A549 (cell line): ENCODE results near the gene MOV10L1. TPM values are rescaled to one million over a fixed set of nuclear protein-coding genes. Genes with fewer than 3 reads are reported as not detected.

Experiments used
- ATAC-seq, 2 experiments: fragments of 200-7000 bp in 1 of 2; fragments of >200 bp in 1 of 2; cut with Nextera tagmentation in 1 of 2; cut with Tn5 transposase in 1 of 2; 3 replicates each; pipeline versions ENCODE4 v1.8.0 to v1.9.1; 2018 to 2020; ENCODE audit warnings: mild to moderate bottlenecking in 1 of 2, moderate library complexity in 1 of 2
- CTCF ChIA-PET: fragments of 300-600 bp; sonication (Branson Sonifier 250); formaldehyde crosslinking; extraction: SDS; loops from one replicate; lab custom pipeline; 2021; ENCODE audit warnings: antibody characterized with exemption, inconsistent platforms; lab: Yijun Ruan, JAX
- POLR2A ChIA-PET: fragments of 350-600 bp; formaldehyde crosslinking; extraction: SDS; loops from one replicate; lab custom pipeline; 2021; ENCODE audit warnings: antibody characterized with exemption, inconsistent platforms; lab: Yijun Ruan, JAX
- DNase-seq, 2 experiments: peaks; one replicate each; pipeline versions ENCODE4 v3.0.0 to v3.0.0-alpha.2; 2011 to 2016; ENCODE audit warnings: low read depth in 1 of 2, low spot score in 1 of 2
- FAIRE-seq: peaks from 2 replicates; lab custom pipeline; 2011; peaks lifted over from hg19 to GRCh38; lab: Jason Lieb, UNC
- H3K27ac ChIP-seq, 2 experiments: fragments of >200 bp; sonication (Bioruptor Twin); formaldehyde crosslinking; 3 replicates each; pipeline ENCODE4 v1.5.1; 2016 to 2017
- H3K4me1 ChIP-seq: fragments of >200 bp; sonication (Bioruptor Twin); formaldehyde crosslinking; 3 replicates; pipeline ENCODE4 v1.6.1; 2016
- H3K4me2 ChIP-seq: fragments of >200 bp; sonication (Bioruptor Twin); formaldehyde crosslinking; 3 replicates; pipeline ENCODE4 v1.6.1; 2016
- H3K4me3 ChIP-seq: fragments of >200 bp; sonication (Bioruptor Twin); formaldehyde crosslinking; 3 replicates; pipeline ENCODE4 v1.5.1; 2016
- H3K9me3 ChIP-seq: fragments of >200 bp; sonication (Bioruptor Twin); formaldehyde crosslinking; 3 replicates; pipeline ENCODE4 v1.6.1; 2016
- CEBPB ChIP-seq, 2 experiments: fragments of >200 bp in 1 of 2; sonication (Bioruptor Twin) in 1 of 2; formaldehyde crosslinking in 1 of 2; IDR thresholded peaks; 2 replicates each; pipeline ENCODE4 v1.6.1; 2012 to 2016
- CHD4 ChIP-seq: fragments of 200-600 bp; sonication (generic); IDR thresholded peaks from 2 replicates; pipeline ENCODE4 v1.6.1; 2016; ENCODE audit warnings: antibody characterized with exemption, mild to moderate bottlenecking, borderline replicate concordance
- EHF ChIP-seq: fragments of 250-450 bp; sonication (Bioruptor Pico); IDR thresholded peaks from 2 replicates; pipeline ENCODE4 v1.5.0; 2020; ENCODE audit warnings: mild to moderate bottlenecking
- EHMT2 ChIP-seq: fragments of 200-600 bp; sonication (generic); IDR thresholded peaks from 2 replicates; pipeline ENCODE4 v1.6.1; 2016; ENCODE audit warnings: antibody characterized with exemption, low read depth, mild to moderate bottlenecking, moderate library complexity
- EP300 ChIP-seq, 2 experiments: fragments of >200 bp; sonication (Bioruptor Twin); formaldehyde crosslinking; IDR thresholded peaks; 2 replicates in 1 of 2; 3 replicates in 1 of 2; pipeline ENCODE4 v1.6.1; 2016 to 2017
- FOSB ChIP-seq: fragments of 250-450 bp; sonication (Bioruptor Pico); IDR thresholded peaks from 2 replicates; pipeline ENCODE4 v1.5.0; 2020; ENCODE audit warnings: mild to moderate bottlenecking, moderate library complexity
- FOSL2 ChIP-seq, 2 experiments: fragments of 450-650 bp in 1 of 2; fragments of >200 bp in 1 of 2; sonication (Bioruptor Twin) in 1 of 2; formaldehyde crosslinking; IDR thresholded peaks; 2 replicates each; pipeline versions ENCODE4 v1.5.0 to v1.6.1; 2016 to 2020; ENCODE audit warnings: mild to moderate bottlenecking in 1 of 2, moderate library complexity in 1 of 2
- FOXS1 ChIP-seq: fragments of 250-450 bp; sonication (Bioruptor Pico); IDR thresholded peaks from 2 replicates; pipeline ENCODE4 v1.5.0; 2020; ENCODE audit warnings: mild to moderate bottlenecking, moderate library complexity
- GATA3 ChIP-seq: IDR thresholded peaks from 2 replicates; pipeline ENCODE4 v1.6.1; 2012; ENCODE audit warnings: borderline replicate concordance
- HDAC2 ChIP-seq: fragments of 200-600 bp; sonication (generic); IDR thresholded peaks from 2 replicates; pipeline ENCODE4 v1.6.1; 2016
- HOXB13 ChIP-seq: fragments of 250-450 bp; sonication (Bioruptor Pico); IDR thresholded peaks from 2 replicates; pipeline ENCODE4 v1.5.0; 2020; ENCODE audit warnings: low read depth, mild to moderate bottlenecking, moderate library complexity
- HOXB5 ChIP-seq: fragments of 250-450 bp; sonication (Bioruptor Pico); IDR thresholded peaks from 2 replicates; pipeline ENCODE4 v1.5.0; 2020; ENCODE audit warnings: mild to moderate bottlenecking, moderate library complexity
- JUNB ChIP-seq: fragments of >200 bp; sonication (Bioruptor Twin); formaldehyde crosslinking; IDR thresholded peaks from 2 replicates; pipeline ENCODE4 v1.6.1; 2016
- KDM1A ChIP-seq: fragments of 200-600 bp; sonication (generic); IDR thresholded peaks from 2 replicates; pipeline ENCODE4 v1.6.1; 2016; ENCODE audit warnings: low read depth, mild to moderate bottlenecking
- KDM5A ChIP-seq: fragments of 200-600 bp; sonication (generic); IDR thresholded peaks from 2 replicates; pipeline ENCODE4 v1.6.1; 2016; ENCODE audit warnings: antibody characterized with exemption, mild to moderate bottlenecking
- MAFK ChIP-seq: fragments of 450-650 bp; IDR thresholded peaks from 2 replicates; pipeline ENCODE4 v1.6.1; 2014; ENCODE audit not compliant: partially characterized antibody
- MAZ ChIP-seq: fragments of 150-350 bp; IDR thresholded peaks from 2 replicates; pipeline ENCODE4 v1.6.1; 2014; ENCODE audit warnings: antibody characterized with exemption, low read depth, low read length, borderline replicate concordance
- NFE2L2 ChIP-seq: fragments of 150-350 bp; conservative IDR thresholded peaks from 2 replicates; pipeline ENCODE4 v1.6.1; 2014; ENCODE audit warnings: low read length
- NPAS2 ChIP-seq: fragments of 250-450 bp; sonication (Bioruptor Pico); IDR thresholded peaks from 2 replicates; pipeline ENCODE4 v1.8.0; 2022; ENCODE audit warnings: mild to moderate bottlenecking, moderate library complexity, borderline replicate concordance
- NR3C1 ChIP-seq: fragments of >200 bp; sonication (Bioruptor Twin); formaldehyde crosslinking; IDR thresholded peaks from 3 replicates; pipeline ENCODE4 v1.6.1; 2017
- POLR2A ChIP-seq: IDR thresholded peaks from 2 replicates; pipeline ENCODE4 v1.6.1; 2012; ENCODE audit warnings: mild to moderate bottlenecking, low read length
- RAD21 ChIP-seq, 2 experiments: fragments of >200 bp in 1 of 2; sonication (Bioruptor Twin) in 1 of 2; formaldehyde crosslinking in 1 of 2; IDR thresholded peaks in 1 of 2; conservative IDR thresholded peaks in 1 of 2; 2 replicates in 1 of 2; 3 replicates in 1 of 2; pipeline ENCODE4 v1.6.1; 2012 to 2018; ENCODE audit warnings: inconsistent platforms in 1 of 2
- RCOR1 ChIP-seq: fragments of 150-350 bp; IDR thresholded peaks from 2 replicates; pipeline ENCODE4 v1.6.1; 2014; ENCODE audit warnings: antibody characterized with exemption, low read length, low read depth
- RNF2 ChIP-seq: fragments of 200-600 bp; sonication (generic); IDR thresholded peaks from 2 replicates; pipeline ENCODE4 v1.6.1; 2016; ENCODE audit warnings: low read depth, mild to moderate bottlenecking, antibody characterized with exemption, moderate library complexity, borderline replicate concordance
- SREBF2 ChIP-seq: fragments of 450-650 bp; IDR thresholded peaks from 2 replicates; pipeline ENCODE4 v1.6.1; 2014; ENCODE audit warnings: mild to moderate bottlenecking, moderate library complexity
- TFCP2L1 ChIP-seq: fragments of 250-450 bp; sonication (Bioruptor Pico); IDR thresholded peaks from 2 replicates; pipeline ENCODE4 v1.5.0; 2021; ENCODE audit warnings: mild to moderate bottlenecking
- ZFP36 ChIP-seq: fragments of 450-650 bp; IDR thresholded peaks from 2 replicates; pipeline ENCODE4 v1.6.1; 2014; ENCODE audit warnings: borderline replicate concordance; ENCODE audit not compliant: partially characterized antibody
- ZNF302 ChIP-seq: fragments of 250-450 bp; sonication (Bioruptor Pico); IDR thresholded peaks from 2 replicates; pipeline ENCODE4 v1.9.0; 2021; ENCODE audit warnings: inconsistent platforms, mild to moderate bottlenecking, moderate library complexity
- ZSCAN20 ChIP-seq: fragments of 250-450 bp; sonication (Bioruptor Pico); IDR thresholded peaks from 2 replicates; pipeline ENCODE4 v1.8.0; 2022; ENCODE audit warnings: mild to moderate bottlenecking, moderate library complexity
- WGBS: methylation state at CpG from one replicate; pipeline ENCODE4 v1.1.6; 2017; ENCODE audit errors: missing lambda C conversion rate; 5-methylcytosine and 5-hydroxymethylcytosine counted together
- polyA plus RNA-seq, 4 experiments: library from polyadenylated mRNA; depleted of rRNA in 3 of 4; stranded (reverse); fragments of >200 nt; fragmentation: RNase III in 1 of 4; extraction: RNeasy Plus Mini Kit Qiagen cat#74134 plus additional on column Dnase treatment in 1 of 4; gene quantifications; 2 replicates in 3 of 4; 3 replicates in 1 of 4; pipeline ENCODE4 v1.2.3, GENCODE V29; 2011 to 2017
- TF ChIP-seq, protein P1 (sequence below): fragments of >200 bp; sonication (Bioruptor Twin); formaldehyde crosslinking; IDR thresholded peaks from 2 replicates; pipeline ENCODE4 v1.6.1; 2016
- TF ChIP-seq, protein P2 (sequence below): fragments of >200 bp; sonication (Bioruptor Twin); formaldehyde crosslinking; IDR thresholded peaks from 3 replicates; pipeline ENCODE4 v1.5.1; 2016
- TF ChIP-seq, protein P3 (sequence below): IDR thresholded peaks from 2 replicates; pipeline ENCODE4 v1.6.1; 2012
- TF ChIP-seq, protein P4 (sequence below): IDR thresholded peaks from 2 replicates; pipeline ENCODE4 v1.6.1; 2012
- TF ChIP-seq, protein P5 (sequence below): IDR thresholded peaks from 2 replicates; pipeline ENCODE4 v1.6.1; 2012; ENCODE audit warnings: low read depth, borderline replicate concordance
- TF ChIP-seq, protein P6 (sequence below): fragments of 200-600 bp; sonication (generic); IDR thresholded peaks from 2 replicates; pipeline ENCODE4 v1.6.1; 2016; ENCODE audit warnings: antibody characterized with exemption, mild to moderate bottlenecking, moderate library complexity

MOV10L1 gene
- polyA plus RNA-seq, 2 of the 4 experiments (the other 2 are of a cell fraction), result 0.04 TPM

DNA sequence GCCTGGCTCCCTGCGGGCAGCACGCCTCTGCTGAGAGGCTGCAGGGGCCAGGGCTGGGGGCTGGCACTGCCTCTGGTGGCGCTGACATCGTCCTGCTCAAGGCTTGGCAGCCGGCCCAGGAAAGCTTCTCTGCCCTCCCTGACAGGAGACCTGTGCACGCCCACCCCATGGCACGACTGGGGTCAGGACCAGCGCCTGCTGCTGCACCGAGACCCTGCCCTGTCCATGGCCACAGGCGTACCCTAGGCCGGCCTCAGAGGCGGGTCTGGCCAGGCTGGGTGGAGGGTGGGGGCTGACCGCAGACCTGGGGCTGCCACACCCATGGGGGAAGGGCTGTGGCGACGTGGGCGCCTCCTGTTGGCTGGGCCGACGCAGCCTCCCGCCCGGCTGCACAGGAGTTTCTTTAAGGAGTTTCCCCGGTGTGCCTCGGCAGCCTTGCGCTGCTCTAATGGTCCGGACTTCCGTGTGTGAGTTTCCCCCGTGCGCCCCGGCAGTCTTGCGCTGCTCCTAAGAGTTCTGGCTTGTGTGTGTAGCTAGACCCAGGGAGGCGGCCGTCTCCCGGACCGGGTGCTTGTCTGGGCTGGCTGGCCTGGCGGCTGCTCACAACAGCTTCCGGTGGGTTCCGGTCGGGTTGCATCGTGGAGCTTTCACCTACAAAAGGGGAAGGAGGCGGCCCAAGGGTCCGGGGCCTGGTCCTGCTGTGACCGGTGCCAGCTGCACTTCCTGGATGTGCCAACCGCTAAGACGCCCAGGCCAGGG lies 100.6 kb downstream of the MOV10L1 start:
- H3K9me3 ChIP-seq, result no peaks in the 10 kb centered on the region
- H3K4me2 ChIP-seq, result peak overlapping the region; percentile 94
- no CpG with 5 or more reads among the region's 43 CpGs for WGBS
- ChIA-PET CTCF (interaction anchor here (0.7 to 3.3 kb wide), 8 partner anchors 9 to 134 kb away, joined by 3 to 15 read pairs (median 4); no protein-coding TSS in a partner anchor), POLR2A (interaction anchor here (0.9 kb wide), 1 partner anchor 335 kb away, joined by 3 read pairs; the partner anchor contains the start of gene SCO2)
- peaks cover 25% of the 10 kb centered on the region for H3K4me1 ChIP-seq
- FAIRE-seq (no peak), DNase-seq (peak; percentile 68 to 74), ATAC-seq (peak; percentile 76 to 83)
- peak overlapping the region; percentile 79 to 93 for H3K27ac ChIP-seq
- H3K4me3 ChIP-seq, result peak overlapping the region; percentile 56
- TF ChIP-seq, protein P1, sequence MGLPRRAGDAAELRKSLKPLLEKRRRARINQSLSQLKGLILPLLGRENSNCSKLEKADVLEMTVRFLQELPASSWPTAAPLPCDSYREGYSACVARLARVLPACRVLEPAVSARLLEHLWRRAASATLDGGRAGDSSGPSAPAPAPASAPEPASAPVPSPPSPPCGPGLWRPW, result no peak
- no peak for TF ChIP-seq HDAC2
- peak; percentile 31; the same call in 1 of the 2 replicates for TF ChIP-seq POLR2A
- TF ChIP-seq HOXB5, result no peak
- TF ChIP-seq RAD21 (conservative IDR thresholded peaks at IDR 0.05 in 1 of 2, IDR thresholded peaks at IDR 0.05 in 1 of 2), result no peak
- TF ChIP-seq SREBF2, result no peak
- TF ChIP-seq ZFP36, result no peak
- TF ChIP-seq TFCP2L1, result no peak
- TF ChIP-seq NR3C1, result no peak
- no peak for TF ChIP-seq NFE2L2
- no peak for TF ChIP-seq EHMT2
- TF ChIP-seq, protein P2, sequence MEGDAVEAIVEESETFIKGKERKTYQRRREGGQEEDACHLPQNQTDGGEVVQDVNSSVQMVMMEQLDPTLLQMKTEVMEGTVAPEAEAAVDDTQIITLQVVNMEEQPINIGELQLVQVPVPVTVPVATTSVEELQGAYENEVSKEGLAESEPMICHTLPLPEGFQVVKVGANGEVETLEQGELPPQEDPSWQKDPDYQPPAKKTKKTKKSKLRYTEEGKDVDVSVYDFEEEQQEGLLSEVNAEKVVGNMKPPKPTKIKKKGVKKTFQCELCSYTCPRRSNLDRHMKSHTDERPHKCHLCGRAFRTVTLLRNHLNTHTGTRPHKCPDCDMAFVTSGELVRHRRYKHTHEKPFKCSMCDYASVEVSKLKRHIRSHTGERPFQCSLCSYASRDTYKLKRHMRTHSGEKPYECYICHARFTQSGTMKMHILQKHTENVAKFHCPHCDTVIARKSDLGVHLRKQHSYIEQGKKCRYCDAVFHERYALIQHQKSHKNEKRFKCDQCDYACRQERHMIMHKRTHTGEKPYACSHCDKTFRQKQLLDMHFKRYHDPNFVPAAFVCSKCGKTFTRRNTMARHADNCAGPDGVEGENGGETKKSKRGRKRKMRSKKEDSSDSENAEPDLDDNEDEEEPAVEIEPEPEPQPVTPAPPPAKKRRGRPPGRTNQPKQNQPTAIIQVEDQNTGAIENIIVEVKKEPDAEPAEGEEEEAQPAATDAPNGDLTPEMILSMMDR, result peak; percentile 36; the same call in 2 of the 3 replicates
- TF ChIP-seq MAFK, result no peak
- TF ChIP-seq GATA3, result no peak
- TF ChIP-seq KDM1A, result no peak
- TF ChIP-seq, protein P3, sequence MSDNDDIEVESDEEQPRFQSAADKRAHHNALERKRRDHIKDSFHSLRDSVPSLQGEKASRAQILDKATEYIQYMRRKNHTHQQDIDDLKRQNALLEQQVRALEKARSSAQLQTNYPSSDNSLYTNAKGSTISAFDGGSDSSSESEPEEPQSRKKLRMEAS, result peak; percentile 51; the same call in 1 of the 2 replicates
- TF ChIP-seq FOSB, result no peak
- TF ChIP-seq JUNB, result no peak
- TF ChIP-seq, protein P4, sequence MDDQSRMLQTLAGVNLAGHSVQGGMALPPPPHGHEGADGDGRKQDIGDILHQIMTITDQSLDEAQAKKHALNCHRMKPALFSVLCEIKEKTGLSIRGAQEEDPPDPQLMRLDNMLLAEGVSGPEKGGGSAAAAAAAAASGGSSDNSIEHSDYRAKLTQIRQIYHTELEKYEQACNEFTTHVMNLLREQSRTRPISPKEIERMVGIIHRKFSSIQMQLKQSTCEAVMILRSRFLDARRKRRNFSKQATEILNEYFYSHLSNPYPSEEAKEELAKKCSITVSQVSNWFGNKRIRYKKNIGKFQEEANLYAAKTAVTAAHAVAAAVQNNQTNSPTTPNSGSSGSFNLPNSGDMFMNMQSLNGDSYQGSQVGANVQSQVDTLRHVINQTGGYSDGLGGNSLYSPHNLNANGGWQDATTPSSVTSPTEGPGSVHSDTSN, result peak; percentile 49; the same call in 1 of the 2 replicates
- no peak for TF ChIP-seq NPAS2 (CRISPR knock-in tag)
- no peak for TF ChIP-seq CHD4
- TF ChIP-seq MAZ, result no peak
- no peak for TF ChIP-seq CEBPB (IDR thresholded peaks at IDR 0.05)
- TF ChIP-seq ZNF302 (CRISPR knock-in tag), result no peak
- no peak for TF ChIP-seq ZSCAN20 (CRISPR knock-in tag)
- TF ChIP-seq HOXB13 (CRISPR knock-in tag), result no peak
- TF ChIP-seq EHF, result no peak
- no peak for TF ChIP-seq FOSL2 (IDR thresholded peaks at IDR 0.05)
- TF ChIP-seq FOSL2 (CRISPR knock-in tag; IDR thresholded peaks at IDR 0.05), result no peak
- TF ChIP-seq, protein P5, sequence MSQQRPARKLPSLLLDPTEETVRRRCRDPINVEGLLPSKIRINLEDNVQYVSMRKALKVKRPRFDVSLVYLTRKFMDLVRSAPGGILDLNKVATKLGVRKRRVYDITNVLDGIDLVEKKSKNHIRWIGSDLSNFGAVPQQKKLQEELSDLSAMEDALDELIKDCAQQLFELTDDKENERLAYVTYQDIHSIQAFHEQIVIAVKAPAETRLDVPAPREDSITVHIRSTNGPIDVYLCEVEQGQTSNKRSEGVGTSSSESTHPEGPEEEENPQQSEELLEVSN, result 0 out of 2 replicates have a peak, but pooled peaks have one; percentile 44
- TF ChIP-seq KDM5A, result no peak
- no peak for TF ChIP-seq EP300 (IDR thresholded peaks at IDR 0.05)
- no peak for TF ChIP-seq FOXS1 (CRISPR knock-in tag)
- TF ChIP-seq, protein P6, sequence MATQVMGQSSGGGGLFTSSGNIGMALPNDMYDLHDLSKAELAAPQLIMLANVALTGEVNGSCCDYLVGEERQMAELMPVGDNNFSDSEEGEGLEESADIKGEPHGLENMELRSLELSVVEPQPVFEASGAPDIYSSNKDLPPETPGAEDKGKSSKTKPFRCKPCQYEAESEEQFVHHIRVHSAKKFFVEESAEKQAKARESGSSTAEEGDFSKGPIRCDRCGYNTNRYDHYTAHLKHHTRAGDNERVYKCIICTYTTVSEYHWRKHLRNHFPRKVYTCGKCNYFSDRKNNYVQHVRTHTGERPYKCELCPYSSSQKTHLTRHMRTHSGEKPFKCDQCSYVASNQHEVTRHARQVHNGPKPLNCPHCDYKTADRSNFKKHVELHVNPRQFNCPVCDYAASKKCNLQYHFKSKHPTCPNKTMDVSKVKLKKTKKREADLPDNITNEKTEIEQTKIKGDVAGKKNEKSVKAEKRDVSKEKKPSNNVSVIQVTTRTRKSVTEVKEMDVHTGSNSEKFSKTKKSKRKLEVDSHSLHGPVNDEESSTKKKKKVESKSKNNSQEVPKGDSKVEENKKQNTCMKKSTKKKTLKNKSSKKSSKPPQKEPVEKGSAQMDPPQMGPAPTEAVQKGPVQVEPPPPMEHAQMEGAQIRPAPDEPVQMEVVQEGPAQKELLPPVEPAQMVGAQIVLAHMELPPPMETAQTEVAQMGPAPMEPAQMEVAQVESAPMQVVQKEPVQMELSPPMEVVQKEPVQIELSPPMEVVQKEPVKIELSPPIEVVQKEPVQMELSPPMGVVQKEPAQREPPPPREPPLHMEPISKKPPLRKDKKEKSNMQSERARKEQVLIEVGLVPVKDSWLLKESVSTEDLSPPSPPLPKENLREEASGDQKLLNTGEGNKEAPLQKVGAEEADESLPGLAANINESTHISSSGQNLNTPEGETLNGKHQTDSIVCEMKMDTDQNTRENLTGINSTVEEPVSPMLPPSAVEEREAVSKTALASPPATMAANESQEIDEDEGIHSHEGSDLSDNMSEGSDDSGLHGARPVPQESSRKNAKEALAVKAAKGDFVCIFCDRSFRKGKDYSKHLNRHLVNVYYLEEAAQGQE, result no peak
- no peak for TF ChIP-seq RCOR1
- TF ChIP-seq RNF2, result no peak
